DMS153 treated with DMSO at 0.1 percent for 48 hours (cell line): ENCODE results near the gene AMPD1.
A peak's percentile ranks its signal among the peaks of the same experiment; 100 is the strongest.

Source experiments
- DNase-seq: peaks from one replicate; lab custom pipeline; 2025; ENCODE audit not compliant: unreplicated experiment; lab: John Stamatoyannopoulos, UW

Gene AMPD1

GRCh38 chr1:114700036-114700600 is 4.8 kb upstream of the AMPD1 start:
- no peak for DNase-seq

GRCh38 chr1:114696810-114697209 is 1.5 kb upstream of the AMPD1 start:
- DNase-seq: no peak

- no peak for DNase-seq
Observed at GRCh38 chr1:114694540-114695310, 621 bp downstream of the AMPD1 start.

GRCh38 chr1:114692947-114693346 is 2.4 kb downstream of the AMPD1 start:
- DNase-seq: no peak

- no peak for DNase-seq
Observed at GRCh38 chr1:114691061-114691460, 4.3 kb downstream of the AMPD1 start.

GRCh38 chr1:114690148-114690547 is 5.2 kb downstream of the AMPD1 start:
- no peak for DNase-seq

- no peak for DNase-seq
Observed at GRCh38 chr1:114688526-114688925, 6.8 kb downstream of the AMPD1 start.

GRCh38 chr1:114685851-114686250 is 9.5 kb downstream of the AMPD1 start:
- DNase-seq: no peak

- no peak for DNase-seq
Observed at GRCh38 chr1:114677691-114678090, 17.7 kb downstream of the AMPD1 start.

GRCh38 chr1:114676115-114676514 is 19.2 kb downstream of the AMPD1 start:
- no peak for DNase-seq

GRCh38 chr1:114671939-114672275 is 23.4 kb downstream of the AMPD1 start:
- DNase-seq: no peak

GRCh38 chr1:114671011-114671938 is 24.1 kb downstream of the AMPD1 start:
- no peak for DNase-seq

- DNase-seq: peak; percentile 41
Observed at GRCh38 chr1:114670083-114671010, 25.0 kb downstream of the AMPD1 start.

- DNase-seq: no peak
Observed at GRCh38 chr1:114669562-114670082, 25.7 kb downstream of the AMPD1 start, which contains the start of gene DENND2C. DENND2C (minus strand) TSS chr1:114670049; CDS start chr1:114625984, 44,065 bp downstream.

- no peak for DNase-seq
Observed at GRCh38 chr1:114668784-114669561, 26.4 kb downstream of the AMPD1 start.

- no peak for DNase-seq
Observed at GRCh38 chr1:114668373-114668772, 27.0 kb downstream of the AMPD1 start.

- no peak for DNase-seq
Observed at GRCh38 chr1:114666954-114667353, 28.4 kb downstream of the AMPD1 start.

- no peak for DNase-seq
Observed at GRCh38 chr1:114660238-114660637, 35.1 kb downstream of the AMPD1 start.

- DNase-seq: no peak
Observed at GRCh38 chr1:114651893-114652292, 43.5 kb downstream of the AMPD1 start.

GRCh38 chr1:114648503-114648902 is 46.8 kb downstream of the AMPD1 start:
- no peak for DNase-seq
